Stimulated activated CD4-positive, alpha-beta T cell treated with anti-CD3 and anti-CD28 coated beads, Interleukin-15, amount 100 ng/mL, for 1 hour (primary cell): ENCODE results near the gene ZNF581.

ENCODE experiments used
- DNase-seq, 2 donors: peaks; one replicate each; pipeline ENCODE4 v3.0.0-alpha.2; 2020; ENCODE audit warnings: low read depth in 1 of 2, low spot score in 1 of 2

The ZNF581 gene

GRCh38 chr19:55661826-55662225 is 18.4 kb downstream of the ZNF581 start:
- DNase-seq = no peak

GRCh38 chr19:55663846-55664536 is 20.5 kb downstream of the ZNF581 start:
- DNase-seq = no peak

DNA sequence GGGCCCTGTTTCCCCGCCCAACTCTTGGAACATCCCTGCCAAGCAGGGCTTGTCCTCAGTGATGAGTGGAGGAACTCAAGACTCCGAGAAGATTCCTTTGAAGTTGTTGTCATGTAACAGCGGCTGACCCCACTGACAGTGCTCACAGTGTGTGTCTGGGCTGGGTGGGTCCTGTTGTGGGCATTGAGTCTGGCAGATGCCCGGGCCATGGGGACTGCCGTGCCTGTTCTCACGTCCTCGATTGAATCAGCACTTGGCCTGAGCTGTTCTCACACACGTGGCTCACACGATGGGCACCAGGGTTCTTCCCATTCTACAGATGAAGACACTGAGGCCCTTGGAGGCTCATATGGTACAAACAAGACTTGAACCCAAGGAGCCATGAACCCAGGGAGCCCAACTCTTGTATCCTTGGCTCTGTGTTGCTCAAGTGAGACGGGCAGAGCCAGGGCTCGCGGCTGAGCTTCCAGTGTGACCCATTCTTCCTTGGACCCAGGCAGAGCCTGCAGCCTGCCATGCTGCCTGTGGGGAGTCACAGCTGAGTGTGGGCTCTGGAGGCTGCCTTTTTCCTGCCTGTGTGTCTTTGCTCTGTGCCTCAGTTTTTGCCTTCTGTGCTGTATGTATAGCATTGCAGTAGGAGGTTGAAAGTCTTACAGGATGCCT is 23.0 kb downstream of the ZNF581 start:
- no peak for DNase-seq

DNA sequence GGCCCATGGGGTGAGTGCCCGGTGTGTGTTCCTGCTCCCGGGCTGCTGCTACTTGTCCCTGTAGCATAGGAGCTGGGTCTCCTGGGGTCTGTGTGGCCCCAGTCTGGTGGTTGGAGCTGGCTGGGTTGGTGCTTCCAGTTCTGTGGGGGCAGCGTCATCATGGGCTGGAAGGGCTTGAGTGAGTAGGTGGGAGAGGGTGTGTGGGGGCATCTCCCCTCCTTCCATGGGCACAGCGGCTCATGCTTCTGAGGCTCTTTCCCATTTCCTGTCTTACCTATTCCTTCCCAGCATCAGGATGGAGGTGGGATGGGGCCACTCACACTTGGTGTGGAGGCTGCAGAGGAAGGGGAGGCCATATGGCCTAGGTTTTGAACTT is 23.5 kb downstream of the ZNF581 start:
- DNase-seq = no peak

DNA sequence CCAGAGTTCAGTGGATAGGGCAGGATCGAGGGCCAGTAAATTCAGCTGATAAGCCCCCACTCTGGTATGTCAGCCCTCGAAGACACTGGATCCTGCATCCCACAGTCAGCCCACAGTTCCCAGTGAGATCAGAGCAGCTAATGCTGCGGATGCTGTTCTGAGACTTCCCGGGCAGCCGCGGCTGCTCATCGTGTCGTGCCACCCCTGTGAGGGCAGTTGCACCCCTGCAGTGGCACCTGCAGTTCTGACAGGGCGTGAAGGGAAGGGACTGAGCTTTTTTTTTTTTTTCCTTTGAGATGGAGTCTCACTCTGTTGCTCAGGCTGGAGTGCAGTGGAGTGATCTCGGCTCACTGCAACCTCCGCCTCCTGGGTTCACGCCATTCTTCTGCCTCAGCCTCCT is 24.1 kb downstream of the ZNF581 start:
- no peak for DNase-seq

DNA sequence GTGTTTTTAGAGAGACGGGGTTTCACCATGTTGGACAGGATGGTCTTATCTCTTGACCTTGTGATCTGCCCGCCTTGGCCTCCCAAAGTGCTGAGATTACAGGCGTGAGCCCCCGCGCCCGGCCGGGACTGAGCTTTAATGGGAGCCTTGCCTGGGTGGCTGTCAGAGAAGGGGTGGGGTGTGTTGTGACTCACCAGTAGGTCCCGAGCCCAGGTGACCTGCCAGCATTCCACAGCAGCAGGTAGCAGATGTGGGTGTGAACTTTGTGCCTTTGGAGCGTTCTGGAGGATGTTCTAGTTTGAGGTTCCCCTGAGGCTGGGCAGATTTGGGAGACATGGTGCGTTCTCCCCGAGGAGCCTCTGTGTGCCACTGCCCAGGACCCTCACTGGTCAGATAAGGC is 24.5 kb downstream of the ZNF581 start:
- DNase-seq = no peak

- DNase-seq = no peak
These were observed 25.3 kb downstream of the ZNF581 start for GRCh38 chr19:55668603-55669348.

DNA sequence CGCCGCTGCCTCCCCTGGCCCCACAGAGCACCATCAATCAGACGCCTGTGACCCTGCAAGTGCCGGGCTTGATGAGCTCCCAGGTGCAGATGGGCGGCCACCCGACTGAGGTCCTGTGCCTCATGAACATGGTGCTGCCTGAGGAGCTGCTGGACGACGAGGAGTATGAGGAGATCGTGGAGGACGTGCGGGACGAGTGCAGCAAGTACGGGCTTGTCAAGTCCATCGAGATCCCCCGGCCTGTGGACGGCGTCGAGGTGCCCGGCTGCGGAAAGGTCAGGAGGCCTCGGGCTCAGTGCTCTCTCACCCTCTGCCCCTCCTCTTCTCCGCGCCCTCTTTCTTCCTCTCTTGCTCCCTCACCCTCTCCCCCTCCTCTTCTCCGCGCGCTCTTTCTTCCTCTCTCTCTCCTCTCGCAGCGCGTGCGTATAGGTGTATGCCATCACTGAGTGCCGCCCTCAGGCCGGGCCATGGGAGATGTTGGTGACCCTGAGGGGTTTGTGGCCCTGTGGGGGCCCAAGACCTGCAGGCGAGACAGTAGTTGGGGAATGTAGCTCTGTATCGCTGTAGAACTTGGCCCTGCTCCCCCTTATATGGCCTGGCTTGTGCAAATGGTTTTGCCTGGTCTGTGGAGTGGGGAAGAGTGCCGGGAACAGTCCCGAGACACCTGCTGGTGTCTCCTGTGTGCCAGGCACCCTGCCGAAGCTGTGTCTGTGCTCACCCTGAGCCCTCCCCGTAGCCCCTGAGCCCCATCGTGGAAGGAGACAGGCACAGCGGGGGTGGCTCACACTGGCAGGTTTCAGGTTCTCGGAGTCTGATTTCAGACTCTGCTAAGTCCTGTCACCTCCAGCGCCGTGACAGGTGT is 26.2 kb downstream of the ZNF581 start:
- no peak for DNase-seq

- DNase-seq = no peak
These were observed 27.0 kb downstream of the ZNF581 start for GRCh38 chr19:55670280-55671053.

- no peak for DNase-seq
These were observed 27.6 kb downstream of the ZNF581 start for GRCh38 chr19:55671054-55671378.

DNA sequence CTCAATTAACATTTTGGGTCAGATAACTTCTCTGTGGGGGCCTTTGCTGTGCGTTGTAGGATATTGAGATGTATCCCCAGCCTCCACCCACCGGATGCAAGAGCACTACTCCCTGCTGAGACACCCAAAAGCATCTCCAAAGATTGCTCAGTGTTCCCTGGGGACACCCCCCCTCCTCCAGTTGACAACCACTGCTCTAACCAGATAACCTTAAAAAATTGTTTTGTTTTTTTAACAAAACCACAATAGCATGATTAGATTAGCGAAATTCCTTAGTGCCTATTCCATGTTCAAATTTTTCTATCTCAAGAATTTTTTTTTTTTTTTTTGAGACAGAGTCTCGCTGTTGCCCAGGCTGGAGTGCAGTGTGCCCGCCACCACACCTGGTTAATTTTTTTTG is 29.0 kb downstream of the ZNF581 start:
- no peak for DNase-seq

DNA sequence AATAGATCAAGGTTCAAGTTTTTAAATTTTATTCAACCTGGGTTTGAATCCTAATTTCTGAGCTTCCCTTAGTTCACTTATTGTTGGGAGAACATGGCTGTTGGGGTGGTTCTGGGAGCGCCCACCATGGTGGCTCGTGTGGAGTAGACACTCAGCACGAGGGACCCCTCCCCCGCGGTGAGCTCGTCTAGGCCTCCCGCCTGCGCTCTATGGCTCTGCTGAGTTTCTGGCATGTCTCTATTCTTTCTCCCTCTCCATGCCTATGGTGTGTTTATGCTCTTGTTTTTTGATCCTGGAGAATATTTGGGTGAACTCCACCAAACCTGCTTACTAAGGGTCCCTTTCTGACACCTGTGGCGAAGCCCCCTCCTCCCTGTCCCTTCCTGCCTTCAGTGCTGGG is 30.0 kb downstream of the ZNF581 start:
- no peak for DNase-seq

DNA sequence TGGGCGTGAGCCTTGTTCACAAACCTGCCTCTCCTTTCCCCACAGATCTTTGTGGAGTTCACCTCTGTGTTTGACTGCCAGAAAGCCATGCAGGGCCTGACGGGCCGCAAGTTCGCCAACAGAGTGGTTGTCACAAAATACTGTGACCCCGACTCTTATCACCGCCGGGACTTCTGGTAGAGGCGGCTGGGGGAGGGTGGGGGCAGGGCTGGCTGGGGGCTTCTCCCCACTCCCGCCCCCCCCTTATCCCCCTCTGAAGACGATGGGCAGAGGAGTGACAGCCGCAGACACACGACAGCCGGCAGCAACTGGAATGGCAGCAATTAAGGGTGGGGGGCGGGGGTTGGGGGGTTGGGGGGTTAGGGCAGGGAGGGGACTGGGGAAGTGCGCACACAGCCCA is 30.4 kb downstream of the ZNF581 start:
- DNase-seq = no peak

DNA sequence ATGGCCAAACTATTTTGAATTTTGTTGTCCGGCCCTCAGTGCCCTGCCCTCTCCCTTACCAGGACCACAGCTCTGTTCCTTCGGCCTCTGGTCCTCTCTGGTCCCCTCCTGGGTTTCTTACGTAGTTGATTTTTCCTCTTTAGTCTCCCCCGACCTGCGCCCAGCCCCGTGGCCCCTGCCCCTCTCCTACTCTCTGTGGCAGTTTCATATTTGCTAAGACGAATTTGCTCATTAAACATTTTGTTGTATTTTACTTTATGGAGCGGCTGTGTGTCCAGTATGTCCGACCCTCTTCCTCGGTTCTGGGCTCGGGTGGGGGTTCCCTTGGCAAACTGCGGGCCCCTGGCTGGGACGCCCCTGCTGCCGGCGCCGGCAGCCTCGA is 31.0 kb downstream of the ZNF581 start:
- no peak for DNase-seq

- peak; percentile 91 to 95 for DNase-seq
These were observed 31.6 kb downstream of the ZNF581 start, which contains the start of gene EPN1 for GRCh38 chr19:55674841-55675660. Gene EPN1, plus strand, starts transcription at chr19:55675226. Its CDS starts 3,402 bp downstream, at chr19:55678628.

GRCh38 chr19:55675661-55676354 is 32.4 kb downstream of the ZNF581 start:
- DNase-seq = no peak

GRCh38 chr19:55676383-55676782 is 32.9 kb downstream of the ZNF581 start:
- DNase-seq = no peak

- no peak for DNase-seq
These were observed 33.5 kb downstream of the ZNF581 start for GRCh38 chr19:55676889-55677505.

- DNase-seq = no peak
These were observed 34.2 kb downstream of the ZNF581 start for GRCh38 chr19:55677572-55678028.
